Fibroblast of lung (primary cell): ENCODE results near the gene LRRFIP1. TPM values are rescaled to one million over a fixed set of nuclear protein-coding genes. Genes with fewer than 3 reads are reported as not detected.

Experiments
- DNase-seq, 2 donors: peaks; one replicate each; pipeline versions ENCODE4 v3.0.0 to v3.0.0-alpha.2; 2010; ENCODE audit warnings: low read depth in 2 of 2
- H2AFZ ChIP-seq: 2 replicates; pipeline ENCODE4 v1.5.1; 2012; ENCODE audit warnings: low read length, control low read depth, inconsistent platforms
- H3K27ac ChIP-seq: 2 replicates; pipeline ENCODE4 v1.5.1; 2011; ENCODE audit warnings: low read length, control low read depth; ENCODE audit not compliant: insufficient read depth
- H3K27me3 ChIP-seq: 2 replicates; pipeline ENCODE4 v1.5.1; 2011; ENCODE audit warnings: mild to moderate bottlenecking, low read length; ENCODE audit not compliant: control insufficient read depth, insufficient read depth
- H3K36me3 ChIP-seq: 2 replicates; pipeline ENCODE4 v1.5.1; 2011; ENCODE audit warnings: low read length; ENCODE audit not compliant: control insufficient read depth, insufficient read depth
- H3K4me1 ChIP-seq: 2 replicates; pipeline ENCODE4 v1.5.1; 2011; ENCODE audit warnings: low read length; ENCODE audit not compliant: control insufficient read depth, insufficient read depth; ENCODE audit errors: extremely low read depth
- H3K4me2 ChIP-seq: 2 replicates; pipeline ENCODE4 v1.5.1; 2011; ENCODE audit warnings: low read length, control low read depth; ENCODE audit not compliant: insufficient read depth; ENCODE audit errors: extremely low read depth
- H3K4me3 ChIP-seq, 4 experiments: fragments of 200-600 bp in 1 of 4; sonication (generic) in 1 of 4; replicated peaks in 1 of 4; 2 replicates each; pipeline ENCODE4 v1.5.1; 2011 to 2016; ENCODE audit warnings: low read length in 4 of 4, low read depth in 3 of 4, mild to moderate bottlenecking in 3 of 4, control low read depth in 2 of 4, inconsistent platforms in 1 of 4, mixed read lengths in 1 of 4; ENCODE audit not compliant: insufficient read depth in 1 of 4; ENCODE audit errors: control extremely low read depth in 1 of 4
- H3K79me2 ChIP-seq: 2 replicates; pipeline ENCODE4 v1.5.1; 2012; ENCODE audit warnings: mild to moderate bottlenecking, low read length, inconsistent platforms; ENCODE audit not compliant: control insufficient read depth, insufficient read depth
- H3K9ac ChIP-seq: 2 replicates; pipeline ENCODE4 v1.5.1; 2011; ENCODE audit warnings: mild to moderate bottlenecking, low read length, control low read depth; ENCODE audit not compliant: insufficient read depth
- H3K9me3 ChIP-seq: 2 replicates; pipeline ENCODE4 v1.5.1; 2012; ENCODE audit warnings: low read depth, low read length; ENCODE audit not compliant: control insufficient read depth, insufficient read depth
- H4K20me1 ChIP-seq: 2 replicates; pipeline ENCODE4 v1.5.1; 2011; ENCODE audit warnings: low read length; ENCODE audit not compliant: control insufficient read depth, insufficient read depth; ENCODE audit errors: extremely low read depth
- EZH2 ChIP-seq: IDR thresholded peaks from 2 replicates; pipeline ENCODE4 v1.5.1; 2012; ENCODE audit warnings: low read length, control low read depth, mild to moderate bottlenecking; ENCODE audit errors: missing control alignments
- polyA plus RNA-seq, 2 donors: library from polyadenylated mRNA; depleted of rRNA in 1 of 2; stranded (reverse) in 1 of 2; unstranded in 1 of 2; fragments of >200 nt; gene quantifications; 2 replicates each; pipeline ENCODE4 v1.2.1, GENCODE V29; 2011 to 2012; ENCODE audit warnings: missing spikeins in 1 of 2
- total RNA-seq: library from RNA; depleted of rRNA; stranded (reverse); fragments of >200 nt; gene quantifications from 2 replicates; pipeline ENCODE4 v1.2.1, GENCODE V29; 2014
- TF ChIP-seq, protein P1 (sequence below), 2 donors: IDR thresholded peaks in 1 of 2; conservative IDR thresholded peaks in 1 of 2; 1 replicate in 1 of 2; 2 replicates in 1 of 2; pipeline ENCODE4 v1.5.1; 2011 to 2012; ENCODE audit warnings: low read length in 2 of 2, control low read depth in 1 of 2, inconsistent platforms in 1 of 2, low read depth in 1 of 2, mild to moderate bottlenecking in 1 of 2

The LRRFIP1 gene
- total and polyA plus RNA-seq, 2 donors (not counting 1 experiment from before 2014, with no cell fraction given): 58.1 to 113 TPM

DNA sequence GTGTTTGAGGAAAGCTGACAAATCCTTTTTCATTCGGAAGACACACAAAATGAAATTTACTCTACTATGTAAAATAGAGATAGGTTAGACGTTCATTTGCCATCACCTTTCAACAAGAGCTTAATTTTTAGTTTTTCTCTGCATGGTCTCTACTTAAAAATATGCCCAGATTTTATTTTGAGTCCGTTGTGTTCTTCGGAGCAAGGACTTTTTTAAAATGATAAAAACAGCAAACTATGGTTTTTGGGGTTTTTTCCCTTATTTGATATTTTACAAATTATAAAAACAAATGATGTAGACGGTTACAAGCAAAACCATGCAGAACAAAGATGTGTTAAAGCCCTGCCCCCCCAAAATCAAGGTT is 117.8 kb downstream of the LRRFIP1 start:
- Histone ChIP-seq H3K9ac (no peak overlapping the region), H4K20me1 (no peaks in the 10 kb centered on the region), H3K36me3 (no peaks in the 10 kb centered on the region), H3K79me2 (peaks cover 28% of the 10 kb centered on the region), H3K4me3 (no peak overlapping the region), H3K9me3 (no peaks in the 10 kb centered on the region), H3K27ac (no peak overlapping the region), H3K4me2 (no peak overlapping the region), H3K4me1 (peaks cover 7% of the 10 kb centered on the region), H2AFZ (no peak overlapping the region), H3K27me3 (no peaks in the 10 kb centered on the region)
- no peak for DNase-seq
- TF ChIP-seq EZH2: no peak
- TF ChIP-seq, protein P1, sequence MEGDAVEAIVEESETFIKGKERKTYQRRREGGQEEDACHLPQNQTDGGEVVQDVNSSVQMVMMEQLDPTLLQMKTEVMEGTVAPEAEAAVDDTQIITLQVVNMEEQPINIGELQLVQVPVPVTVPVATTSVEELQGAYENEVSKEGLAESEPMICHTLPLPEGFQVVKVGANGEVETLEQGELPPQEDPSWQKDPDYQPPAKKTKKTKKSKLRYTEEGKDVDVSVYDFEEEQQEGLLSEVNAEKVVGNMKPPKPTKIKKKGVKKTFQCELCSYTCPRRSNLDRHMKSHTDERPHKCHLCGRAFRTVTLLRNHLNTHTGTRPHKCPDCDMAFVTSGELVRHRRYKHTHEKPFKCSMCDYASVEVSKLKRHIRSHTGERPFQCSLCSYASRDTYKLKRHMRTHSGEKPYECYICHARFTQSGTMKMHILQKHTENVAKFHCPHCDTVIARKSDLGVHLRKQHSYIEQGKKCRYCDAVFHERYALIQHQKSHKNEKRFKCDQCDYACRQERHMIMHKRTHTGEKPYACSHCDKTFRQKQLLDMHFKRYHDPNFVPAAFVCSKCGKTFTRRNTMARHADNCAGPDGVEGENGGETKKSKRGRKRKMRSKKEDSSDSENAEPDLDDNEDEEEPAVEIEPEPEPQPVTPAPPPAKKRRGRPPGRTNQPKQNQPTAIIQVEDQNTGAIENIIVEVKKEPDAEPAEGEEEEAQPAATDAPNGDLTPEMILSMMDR (conservative IDR thresholded peaks at IDR 0.05 in 1 of 2, IDR thresholded peaks at IDR 0.05 in 1 of 2; ENCODE audit: low read depth in 1 of 2, low read length in 2 of 2): no peak

DNA sequence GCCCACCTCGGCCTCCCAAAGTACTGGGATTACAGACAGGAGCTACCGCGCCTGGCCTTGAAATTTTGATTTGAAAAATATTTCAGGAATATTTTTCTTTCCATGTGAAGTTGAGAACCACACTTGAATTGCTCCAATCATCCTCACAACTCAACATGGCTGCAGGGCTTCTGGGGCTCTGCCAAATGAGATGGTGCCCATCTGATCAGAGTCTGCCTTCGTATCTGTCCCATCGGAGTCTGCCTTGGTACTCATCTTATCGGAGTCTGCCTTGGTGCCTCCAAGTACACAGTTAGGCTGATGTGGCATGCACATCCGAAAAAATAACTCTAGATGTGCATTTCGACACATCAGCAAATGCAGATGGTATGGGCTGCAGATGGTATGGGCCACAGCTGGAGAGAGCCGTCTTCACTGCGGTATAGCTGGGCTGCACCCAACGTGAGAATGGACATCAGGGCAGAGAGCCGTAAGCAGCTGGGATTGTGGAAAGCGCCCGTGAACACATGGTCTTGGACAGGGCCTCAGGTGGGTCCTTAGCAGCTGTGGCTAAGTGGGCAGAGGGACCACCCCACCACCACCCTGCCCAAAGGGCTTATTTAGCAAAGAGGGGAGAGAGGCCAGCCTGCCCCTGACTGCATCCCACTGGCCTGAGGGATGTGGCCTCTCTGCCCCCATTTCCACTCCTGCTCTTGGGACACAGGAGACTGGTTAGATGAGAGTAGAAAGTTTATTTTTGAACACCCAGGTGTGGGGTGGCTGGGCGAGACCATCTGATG is 119.1 kb downstream of the LRRFIP1 start:
- Histone ChIP-seq H3K9me3 (no peaks in the 10 kb centered on the region), H2AFZ (no peak overlapping the region), H3K4me2 (no peak overlapping the region), H4K20me1 (no peaks in the 10 kb centered on the region), H3K9ac (no peak overlapping the region), H3K4me3 (no peak overlapping the region), H3K27ac (no peak overlapping the region), H3K36me3 (peaks cover 2% of the 10 kb centered on the region), H3K4me1 (peaks cover 7% of the 10 kb centered on the region), H3K79me2 (peaks cover 23% of the 10 kb centered on the region), H3K27me3 (no peaks in the 10 kb centered on the region)
- no peak for DNase-seq
- TF ChIP-seq EZH2: no peak
- TF ChIP-seq, protein P1 (conservative IDR thresholded peaks at IDR 0.05 in 1 of 2, IDR thresholded peaks at IDR 0.05 in 1 of 2; ENCODE audit: low read depth in 1 of 2, low read length in 2 of 2): no peak

DNA sequence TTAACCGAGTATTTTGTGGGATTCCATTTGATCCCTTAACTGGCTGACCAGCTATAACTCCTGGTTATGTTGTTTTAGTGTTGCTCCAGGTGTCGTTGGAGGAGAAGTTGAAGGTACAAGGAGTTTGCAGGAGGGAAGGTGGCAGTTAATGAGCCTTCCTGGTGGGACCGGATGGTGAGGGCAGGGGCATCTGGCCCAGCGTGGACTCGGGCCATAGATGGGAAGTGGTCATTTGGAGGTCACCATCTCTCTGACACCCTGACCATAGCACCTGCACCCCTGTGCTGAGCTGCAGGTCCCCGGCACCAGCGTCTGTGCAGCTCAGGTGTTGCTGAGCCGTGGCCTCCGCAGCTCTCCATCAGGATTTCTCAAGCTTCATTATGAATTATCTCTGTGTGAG is 119.8 kb downstream of the LRRFIP1 start:
- peaks cover 21% of the 10 kb centered on the region for H3K79me2 ChIP-seq
- H3K9ac ChIP-seq: no peak overlapping the region

More for the DNA sequence above, 119.8 kb downstream of the LRRFIP1 start:
- no peak overlapping the region for H3K27ac ChIP-seq
- DNase-seq: no peak
- H3K9me3 ChIP-seq: no peaks in the 10 kb centered on the region
- H2AFZ ChIP-seq: no peak overlapping the region
- H3K4me1 ChIP-seq: peaks cover 7% of the 10 kb centered on the region
- H4K20me1 ChIP-seq: no peaks in the 10 kb centered on the region
- H3K4me3 ChIP-seq: no peak overlapping the region
- H3K4me2 ChIP-seq: no peak overlapping the region
- H3K36me3 ChIP-seq: peaks cover 5% of the 10 kb centered on the region
- no peak for TF ChIP-seq EZH2
- TF ChIP-seq, protein P1 (conservative IDR thresholded peaks at IDR 0.05 in 1 of 2, IDR thresholded peaks at IDR 0.05 in 1 of 2; ENCODE audit: low read depth in 1 of 2, low read length in 2 of 2): no peak
- no peaks in the 10 kb centered on the region for H3K27me3 ChIP-seq
